ENCODE measurements around the gene CMIP. TPM values are rescaled to one million over a fixed set of nuclear protein-coding genes. Genes with fewer than 3 reads are reported as not detected.

The CMIP gene
- total RNA-seq, 1 donor from 2014 or later = 6.6 TPM

GRCh38 chr16:81460075-81460474 is 15.5 kb downstream of the CMIP start:
- no peak overlapping the region for H3K27ac Mint-ChIP-seq
- no peak overlapping the region for H3K4me3 ChIP-seq
- no peaks in the 10 kb centered on the region for H3K36me3 ChIP-seq
- no peaks in the 10 kb centered on the region for H3K4me1 ChIP-seq
- H3K27ac ChIP-seq = no peak overlapping the region
- H3K4me3 Mint-ChIP-seq = no peak overlapping the region
- no peak overlapping the region for H3K9ac ChIP-seq
- H3K4me2 ChIP-seq = no peak overlapping the region
- no peaks in the 10 kb centered on the region for H3K9me3 Mint-ChIP-seq
- no peaks in the 10 kb centered on the region for H3F3A ChIP-seq (ENCODE audit: low read depth)
- no peak for TF ChIP-seq EZH2phosphoT487 (IDR thresholded peaks at IDR 0.05)
- no peak for TF ChIP-seq EZH2 (IDR thresholded peaks at IDR 0.05)
- TF ChIP-seq CTCF (IDR thresholded peaks at IDR 0.05) = no peak
- peaks cover 28% of the 10 kb centered on the region for H3K36me3 Mint-ChIP-seq
- no peak for DNase-seq (ENCODE audit: low spot score)
- peaks cover 92% of the 10 kb centered on the region for H3K79me2 ChIP-seq (ENCODE audit: low read depth)
- H3K4me1 Mint-ChIP-seq = peaks cover 41% of the 10 kb centered on the region
- H2AFZ ChIP-seq (replicated peaks) = no peak overlapping the region
- H3K27me3 Mint-ChIP-seq (ENCODE audit: insufficient read depth, low read depth) = peaks cover 3% of the 10 kb centered on the region
- H3K9me3 ChIP-seq (ENCODE audit: low read depth) = no peaks in the 10 kb centered on the region
- no peaks in the 10 kb centered on the region for H3K27me3 ChIP-seq
- H4K20me1 ChIP-seq (ENCODE audit: low read depth) = peaks cover 98% of the 10 kb centered on the region

- peaks cover 98% of the 10 kb centered on the region for H4K20me1 ChIP-seq (ENCODE audit: low read depth)
- no peak overlapping the region for H3K27ac Mint-ChIP-seq
- H3K9me3 ChIP-seq (ENCODE audit: low read depth) = no peaks in the 10 kb centered on the region
Observed at GRCh38 chr16:81461243-81461642, 16.6 kb downstream of the CMIP start.

GRCh38 chr16:81461766-81462165 is 17.2 kb downstream of the CMIP start:
- no peak overlapping the region for H3K4me3 ChIP-seq
- Mint-ChIP-seq H3K27me3 (ENCODE audit: insufficient read depth, low read depth) (no peaks in the 10 kb centered on the region), H3K27ac (no peak overlapping the region), H3K9me3 (no peaks in the 10 kb centered on the region), H3K36me3 (peaks cover 30% of the 10 kb centered on the region), H3K4me1 (peaks cover 44% of the 10 kb centered on the region), H3K4me3 (no peak overlapping the region)
- no peak overlapping the region for H2AFZ ChIP-seq (replicated peaks)
- no peaks in the 10 kb centered on the region for H3K36me3 ChIP-seq
- H3K27ac ChIP-seq = no peak overlapping the region
- no peaks in the 10 kb centered on the region for H3K9me3 ChIP-seq (ENCODE audit: low read depth)
- H3K27me3 ChIP-seq = no peaks in the 10 kb centered on the region
- TF ChIP-seq CTCF (IDR thresholded peaks at IDR 0.05) (no peak), EZH2phosphoT487 (IDR thresholded peaks at IDR 0.05) (no peak), EZH2 (IDR thresholded peaks at IDR 0.05) (no peak)
- peaks cover 5% of the 10 kb centered on the region for H3F3A ChIP-seq (ENCODE audit: low read depth)
- H3K9ac ChIP-seq = no peak overlapping the region
- H3K79me2 ChIP-seq (ENCODE audit: low read depth) = peaks cover 93% of the 10 kb centered on the region
- H4K20me1 ChIP-seq (ENCODE audit: low read depth) = peaks cover 98% of the 10 kb centered on the region
- peaks cover 8% of the 10 kb centered on the region for H3K4me1 ChIP-seq
- DNase-seq (ENCODE audit: low spot score) = no peak
- no peak overlapping the region for H3K4me2 ChIP-seq

More at GRCh38 chr16:81461243-81461642, 16.6 kb downstream of the CMIP start:
- Histone ChIP-seq H2AFZ (replicated peaks) (no peak overlapping the region), H3K27me3 (no peaks in the 10 kb centered on the region), H3K4me3 (no peak overlapping the region), H3K4me2 (no peak overlapping the region), H3F3A (ENCODE audit: low read depth) (no peaks in the 10 kb centered on the region), H3K79me2 (ENCODE audit: low read depth) (peaks cover 92% of the 10 kb centered on the region), H3K4me1 (peaks cover 3% of the 10 kb centered on the region), H3K36me3 (no peaks in the 10 kb centered on the region), H3K27ac (no peak overlapping the region), H3K9ac (no peak overlapping the region)
- no peak for TF ChIP-seq CTCF (IDR thresholded peaks at IDR 0.05)
- TF ChIP-seq EZH2 (IDR thresholded peaks at IDR 0.05) = no peak
- peaks cover 42% of the 10 kb centered on the region for H3K4me1 Mint-ChIP-seq
- DNase-seq (ENCODE audit: low spot score) = no peak
- H3K4me3 Mint-ChIP-seq = no peak overlapping the region
- no peaks in the 10 kb centered on the region for H3K9me3 Mint-ChIP-seq
- peaks cover 29% of the 10 kb centered on the region for H3K36me3 Mint-ChIP-seq
- peaks cover 1% of the 10 kb centered on the region for H3K27me3 Mint-ChIP-seq (ENCODE audit: insufficient read depth, low read depth)

Measured in neural progenitor cell (in vitro differentiated cells).